HG03469 (cell line): ENCODE measurements around the gene NPBWR2.

ENCODE experiments used
- ATAC-seq: cut with Tn5 transposase; IDR thresholded peaks from one replicate; pipeline ENCODE4 v1.9.1; 2021; ENCODE audit warnings: mild to moderate bottlenecking, moderate library complexity, moderate number of reproducible peaks; ENCODE audit not compliant: unreplicated experiment

Gene NPBWR2

GRCh38 chr20:64076061-64076997, 31.0 kb downstream of the NPBWR2 start:
- ATAC-seq, result no peak

GRCh38 chr20:64075556-64075955, 31.8 kb downstream of the NPBWR2 start:
- ATAC-seq, result no peak

GRCh38 chr20:64074963-64075362, 32.4 kb downstream of the NPBWR2 start:
- ATAC-seq, result no peak

- no peak for ATAC-seq
Measured at GRCh38 chr20:64074184-64074789, 33.1 kb downstream of the NPBWR2 start.

- no peak for ATAC-seq
Measured at GRCh38 chr20:64073476-64074183, 33.7 kb downstream of the NPBWR2 start.

DNA sequence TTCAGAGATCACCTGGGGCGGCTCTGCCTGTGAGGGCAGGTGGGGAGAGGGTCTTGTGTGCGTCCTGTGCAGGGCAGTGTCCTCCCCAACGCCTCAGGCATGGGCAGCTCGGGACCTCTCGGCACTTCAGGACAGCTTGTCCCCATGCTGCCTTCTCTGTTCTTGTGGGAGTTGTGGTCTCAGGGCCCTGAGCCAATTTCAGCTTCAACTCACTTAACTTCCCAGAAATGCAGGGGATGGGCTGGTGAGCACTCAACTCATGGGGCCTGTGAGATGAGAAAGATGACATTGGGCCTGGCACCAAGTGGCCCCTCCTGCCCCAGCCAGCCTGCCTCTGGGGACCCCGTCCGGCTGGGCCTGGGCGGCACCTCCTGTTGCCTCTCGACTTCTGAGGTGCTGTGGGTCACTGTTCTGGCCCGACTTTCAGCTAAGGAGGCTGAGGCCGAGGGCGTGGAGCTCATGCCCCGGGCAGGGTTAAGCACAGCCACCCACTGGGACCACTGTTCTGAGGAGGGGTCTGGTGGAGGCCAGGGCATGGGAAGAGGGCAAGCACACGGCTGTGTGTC, 34.8 kb downstream of the NPBWR2 start:
- ATAC-seq, result no peak

- no peak for ATAC-seq
Measured at GRCh38 chr20:64071341-64072332, 35.7 kb downstream of the NPBWR2 start.

- ATAC-seq, result no peak
Measured at GRCh38 chr20:64070244-64070993, 36.9 kb downstream of the NPBWR2 start.

- no peak for ATAC-seq
Measured at GRCh38 chr20:64069614-64070243, 37.6 kb downstream of the NPBWR2 start.

DNA sequence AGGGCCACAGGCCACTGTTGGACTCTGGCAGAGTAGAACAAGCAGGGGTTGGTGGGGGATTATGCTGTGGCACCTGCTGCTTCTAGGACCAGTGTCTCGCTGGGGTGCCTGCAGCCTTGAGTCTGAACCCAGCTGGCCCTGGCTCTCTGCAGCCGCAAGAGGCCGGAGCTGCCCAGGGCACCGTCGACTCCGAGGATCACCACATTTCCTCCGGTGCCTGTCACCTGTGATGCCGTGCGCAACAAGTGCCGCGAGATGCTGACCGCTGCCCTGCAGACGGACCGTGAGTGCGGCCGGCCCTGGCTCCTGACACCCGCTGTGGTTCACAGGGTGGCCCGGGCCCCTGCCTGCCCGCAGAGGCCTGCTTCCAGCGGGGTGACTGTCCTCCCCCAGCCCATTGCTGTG, 38.2 kb downstream of the NPBWR2 start:
- no peak for ATAC-seq

DNA sequence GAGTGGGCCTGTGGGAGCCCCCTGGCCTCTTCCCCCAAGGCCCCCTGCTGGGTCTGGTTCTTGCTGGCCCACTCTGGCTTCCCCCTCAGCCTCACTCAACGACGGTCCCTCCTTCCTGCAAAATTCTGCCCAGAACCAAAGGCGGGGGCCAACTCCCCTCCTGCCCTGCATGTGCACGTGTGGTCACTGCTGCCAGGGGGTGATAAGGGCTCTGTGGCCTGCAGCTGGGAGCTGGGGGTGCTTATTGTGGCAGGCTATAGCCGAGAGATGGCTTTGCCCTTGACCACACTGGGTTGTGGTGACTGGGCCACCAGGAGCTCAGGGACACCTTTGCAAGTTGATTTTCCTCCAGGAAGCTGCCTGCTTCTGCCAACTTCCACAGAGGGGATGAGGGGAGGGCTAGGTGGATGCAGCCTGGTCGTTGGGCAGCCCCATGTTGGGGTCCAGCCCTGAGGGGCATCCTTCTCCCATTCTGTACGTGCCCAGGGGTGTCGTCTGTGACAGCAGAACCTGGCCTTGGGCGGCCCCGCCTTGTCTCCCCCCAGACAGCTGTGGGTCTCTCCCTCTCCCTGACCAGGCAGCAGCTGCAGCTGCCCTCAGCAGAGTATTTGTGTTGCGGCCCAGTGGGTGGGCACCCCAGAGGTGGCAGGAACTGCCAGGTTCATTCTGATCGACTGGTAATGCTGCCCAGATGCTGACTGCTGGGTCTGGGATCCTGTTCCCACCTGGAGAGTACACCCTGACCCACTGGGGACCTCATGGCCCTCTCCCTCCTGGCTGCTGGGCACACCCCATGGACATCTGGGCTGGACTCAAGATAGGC, 38.8 kb downstream of the NPBWR2 start:
- no peak for ATAC-seq

- no peak for ATAC-seq
Measured at GRCh38 chr20:64067733-64068307, 39.5 kb downstream of the NPBWR2 start.

- no peak for ATAC-seq
Measured at GRCh38 chr20:64067005-64067632, 40.2 kb downstream of the NPBWR2 start.

DNA sequence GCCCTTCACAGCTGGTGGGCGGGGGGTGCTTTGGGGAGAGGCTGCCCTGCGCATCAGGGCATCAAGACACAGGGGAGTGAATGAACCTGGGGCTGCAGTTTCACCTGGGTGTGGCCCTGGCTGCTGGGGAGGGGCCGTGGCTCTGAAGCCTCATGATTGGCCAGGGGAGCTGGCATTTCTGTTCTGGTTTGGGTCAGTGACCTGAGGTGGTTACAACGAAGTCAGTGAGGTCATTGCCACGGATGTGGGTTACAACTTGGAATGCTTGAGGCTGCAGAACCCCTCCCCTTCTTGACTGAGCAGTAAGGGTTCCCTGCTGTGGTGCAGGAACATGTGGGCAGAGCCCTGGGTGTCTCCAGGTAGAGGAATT, 41.4 kb downstream of the NPBWR2 start:
- no peak for ATAC-seq

DNA sequence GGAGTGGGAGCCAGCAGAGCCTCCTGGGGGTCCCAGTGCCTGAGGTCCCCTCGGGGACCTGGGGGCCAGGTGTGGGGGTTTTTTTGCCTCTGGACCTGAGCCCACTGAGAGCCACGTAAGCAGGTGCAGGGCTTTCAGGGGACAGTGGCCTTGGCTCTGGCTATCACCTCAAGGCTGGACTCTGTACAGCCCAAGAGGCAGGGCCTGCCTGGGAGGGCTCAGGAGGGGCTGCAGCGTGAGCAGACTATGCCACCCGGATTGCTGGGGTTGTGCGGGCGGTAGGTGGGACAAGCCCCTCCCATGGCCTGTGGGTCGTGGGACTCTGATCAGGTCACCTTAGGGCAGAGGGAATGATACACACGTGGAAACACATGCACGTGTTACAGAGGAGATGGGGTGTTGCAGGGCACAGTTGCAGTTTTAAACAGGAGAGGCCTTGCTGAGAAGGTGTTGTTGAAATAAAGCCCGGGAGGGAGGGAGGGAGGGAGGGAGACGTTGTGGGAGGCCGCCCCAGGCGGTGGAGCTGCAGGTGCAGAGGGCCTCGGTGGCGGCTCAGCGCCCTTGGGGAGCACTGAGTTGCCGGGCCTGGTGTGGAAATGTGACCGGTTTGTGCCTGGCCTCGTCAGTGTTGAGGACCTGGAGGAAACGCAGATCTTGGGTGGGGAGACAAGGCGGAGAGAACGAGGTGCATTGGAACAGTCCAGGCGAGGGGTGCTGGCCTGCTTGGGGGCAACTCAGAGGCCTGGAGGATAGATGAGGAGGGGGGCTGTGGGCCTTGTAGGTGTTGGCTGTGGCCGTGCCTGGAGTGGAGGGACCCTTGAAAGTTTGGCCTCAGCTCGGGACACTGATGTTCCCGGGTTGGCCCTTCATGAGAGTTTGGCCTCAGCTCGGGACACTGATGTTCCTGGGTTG, 42.0 kb downstream of the NPBWR2 start:
- no peak for ATAC-seq

GRCh38 chr20:64064145-64064698, 43.1 kb downstream of the NPBWR2 start:
- no peak for ATAC-seq
